Posterior vena cava (tissue), 2 donors: ENCODE data around the gene TNNC1. TPM values are rescaled to one million over a fixed set of nuclear protein-coding genes. Genes with fewer than 3 reads are reported as not detected.

Source experiments
- DNase-seq: peaks from one replicate; pipeline ENCODE4 v3.0.0-alpha.2; 2020; ENCODE audit warnings: low spot score
- intact Hi-C, 2 donors: fragments of 100-400 bp; cut with DNase I; formaldehyde crosslinking; loops; one replicate each; pipeline versions ENCODE4 v1.14.1 to v1.14.2; 2022 to 2023
- long read RNA-seq, 2 donors: library from polyadenylated mRNA; unstranded; transcript quantifications; one replicate each; pipeline ENCODE4 v2.0.0, GENCODE V29; 2020 to 2021
- total RNA-seq, 2 donors: library from RNA; stranded (reverse); fragmentation: NEBNext Ultra II Directional; extraction: Animal tissue kit (Norgen Biotek cat#: 25700); gene quantifications; one replicate each; pipeline ENCODE4 v1.2.1, GENCODE V29; 2021
- donor health status: DM: yes; HTN: yes; CAD: no.
- donor health status: DM: yes; HTN: yes; CAD: no.

The TNNC1 gene
- 1 to 10 TPM; 3.5 to 5.5 TPM for total RNA-seq
- long read RNA-seq, donor 1 = 0 reads
- long read RNA-seq, donor 2 = 0 reads

- intact Hi-C loops = no loop called here
- no peak for DNase-seq
Measured at GRCh38 chr3:52453496-52454249, at the start of gene TNNC1. Gene TNNC1 (minus strand): TSS chr3:52454041. CDS start chr3:52454015, 26 bp downstream.

DNA sequence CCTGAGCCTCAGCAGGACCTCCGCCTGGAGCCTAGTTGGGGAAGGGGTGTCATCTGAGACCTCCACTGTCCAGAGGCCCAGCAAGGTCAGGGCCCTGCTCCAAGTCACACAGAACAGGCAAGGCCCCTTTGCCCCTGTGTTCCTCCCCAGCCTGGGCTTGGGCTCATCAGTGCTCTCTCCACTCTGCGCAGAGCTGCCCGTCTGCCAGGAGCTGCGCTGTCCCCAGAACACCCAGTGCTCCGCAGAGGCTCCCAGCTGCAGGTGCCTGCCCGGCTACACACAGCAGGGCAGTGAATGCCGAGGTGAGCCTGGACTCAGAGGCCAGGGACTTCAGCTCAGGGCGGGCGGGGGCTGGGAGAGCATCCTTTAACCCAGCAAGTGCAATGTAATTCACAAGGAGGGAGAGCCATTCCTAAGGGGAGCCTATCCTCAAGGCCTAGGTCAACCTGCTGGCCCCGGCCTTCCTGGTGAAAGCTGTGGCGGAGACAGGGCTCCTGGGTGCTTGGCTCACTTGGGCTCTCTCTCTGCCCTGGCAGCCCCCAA, 49.0 kb upstream of the TNNC1 start:
- DNase-seq = no peak
- intact Hi-C loops = no loop called here

DNA sequence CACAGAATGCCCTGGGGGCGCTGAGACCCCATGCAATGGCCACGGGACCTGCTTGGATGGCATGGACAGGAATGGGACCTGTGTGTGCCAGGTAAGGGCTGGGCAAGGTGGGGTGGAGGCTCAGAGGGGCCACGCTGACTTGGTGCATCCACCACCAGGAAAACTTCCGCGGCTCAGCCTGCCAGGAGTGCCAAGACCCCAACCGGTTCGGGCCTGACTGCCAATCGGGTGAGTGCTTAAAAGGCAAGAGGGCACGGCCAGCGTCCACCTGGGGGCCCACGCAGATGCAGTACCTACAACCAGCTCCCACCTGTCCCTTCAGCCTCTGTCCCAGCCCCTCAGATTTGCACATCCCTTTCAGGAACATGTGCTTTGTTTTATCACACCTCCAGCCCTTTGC, 48.2 kb upstream of the TNNC1 start:
- intact Hi-C loops = no loop called here
- no peak for DNase-seq

DNA sequence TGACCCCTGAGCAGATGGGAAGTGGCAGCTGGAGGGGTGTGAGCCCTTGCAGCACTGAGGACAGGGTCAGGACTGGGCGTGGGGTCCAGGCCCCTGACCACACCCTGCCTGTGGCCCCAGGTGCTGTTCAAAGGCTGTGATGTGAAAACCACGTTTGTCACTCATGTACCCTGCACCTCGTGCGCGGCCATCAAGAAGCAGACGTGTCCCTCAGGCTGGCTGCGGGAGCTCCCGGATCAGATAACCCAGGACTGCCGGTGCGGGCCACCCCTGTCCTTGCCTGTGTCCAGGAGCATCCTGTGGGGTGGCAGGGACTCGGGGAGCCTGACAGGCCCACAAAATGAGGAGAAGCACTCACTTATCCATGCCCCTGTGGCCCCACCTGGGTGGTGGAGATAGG, 47.2 kb upstream of the TNNC1 start:
- no peak for DNase-seq

DNA sequence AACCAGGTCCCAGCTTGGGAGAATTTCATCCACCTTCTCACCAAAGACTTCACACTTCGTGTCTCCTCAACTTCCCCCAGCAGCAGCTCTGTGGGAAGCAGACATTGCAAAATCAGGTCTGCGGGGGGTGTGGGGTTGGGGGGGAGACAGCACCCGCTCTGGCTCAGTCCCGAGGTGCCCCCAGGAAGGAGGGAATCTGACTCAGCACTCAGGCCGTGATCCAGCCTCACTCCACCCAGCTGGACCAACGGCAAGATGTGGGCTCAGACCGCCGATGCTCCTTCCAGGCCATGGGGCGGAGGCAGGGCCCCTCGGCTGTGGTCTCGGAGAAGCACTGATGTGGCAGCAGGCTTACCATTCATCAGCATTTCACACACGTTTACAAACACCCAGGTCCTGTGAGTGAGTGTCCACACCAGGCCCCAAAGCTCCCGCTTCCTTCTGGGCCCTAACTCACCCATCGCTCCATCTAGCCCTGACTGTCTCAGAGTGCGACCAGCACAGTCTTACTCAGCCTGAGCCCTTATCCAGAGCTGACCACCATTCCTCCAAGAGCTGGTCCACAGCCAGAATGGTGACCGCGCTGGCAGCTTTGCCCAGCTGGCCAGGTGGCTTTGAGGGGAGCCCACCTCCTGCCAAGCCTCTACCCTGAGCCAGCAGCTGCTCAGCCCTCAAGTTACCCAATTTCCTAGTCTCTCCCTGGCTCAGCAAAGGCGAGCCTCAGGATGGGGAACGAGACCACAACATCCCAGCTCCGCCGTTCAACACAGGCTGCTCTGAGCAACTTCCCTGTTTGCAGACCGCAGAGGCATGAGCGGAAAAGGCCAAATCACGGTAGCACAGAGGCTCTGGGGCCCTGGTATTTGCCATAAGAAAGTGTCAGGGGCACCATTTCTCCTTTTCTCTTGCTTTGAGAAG, 44.6 kb upstream of the TNNC1 start:
- peak; percentile 92 for DNase-seq
- intact Hi-C loops = no loop called here

More for the DNA sequence above, 47.2 kb upstream of the TNNC1 start:
- intact Hi-C loops = no loop called here

- intact Hi-C loops = no loop called here
- DNase-seq = no peak
Measured at GRCh38 chr3:52495777-52496602, 42.1 kb upstream of the TNNC1 start.

- DNase-seq = peak; percentile 93
- intact Hi-C loops = no loop called here
Measured at GRCh38 chr3:52494886-52495495, 41.1 kb upstream of the TNNC1 start, which contains the start of gene STAB1. Gene STAB1 (plus strand): TSS chr3:52495338. CDS start chr3:52495414, 76 bp downstream.

DNA sequence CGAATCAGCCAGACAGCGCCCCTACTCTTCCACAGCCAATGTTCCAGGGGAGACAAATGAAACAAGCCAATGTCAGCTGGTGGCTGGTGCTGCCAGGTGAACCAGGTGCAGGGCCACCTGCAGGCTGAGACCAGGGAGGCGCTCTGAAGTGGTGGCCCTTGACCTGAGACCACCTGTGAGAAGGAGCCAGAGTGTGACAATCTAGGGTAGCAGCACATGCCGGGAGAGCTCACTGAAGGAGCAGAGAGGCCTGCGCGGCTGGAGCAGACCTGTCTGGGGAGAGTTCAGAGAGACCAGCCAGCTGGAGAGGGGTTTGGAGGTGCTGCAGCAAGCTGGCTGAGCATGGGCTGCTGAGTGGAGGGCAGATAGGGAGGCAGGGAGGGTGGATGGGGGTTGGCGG, 40.6 kb upstream of the TNNC1 start:
- no peak for DNase-seq
- intact Hi-C loops = no loop called here

DNA sequence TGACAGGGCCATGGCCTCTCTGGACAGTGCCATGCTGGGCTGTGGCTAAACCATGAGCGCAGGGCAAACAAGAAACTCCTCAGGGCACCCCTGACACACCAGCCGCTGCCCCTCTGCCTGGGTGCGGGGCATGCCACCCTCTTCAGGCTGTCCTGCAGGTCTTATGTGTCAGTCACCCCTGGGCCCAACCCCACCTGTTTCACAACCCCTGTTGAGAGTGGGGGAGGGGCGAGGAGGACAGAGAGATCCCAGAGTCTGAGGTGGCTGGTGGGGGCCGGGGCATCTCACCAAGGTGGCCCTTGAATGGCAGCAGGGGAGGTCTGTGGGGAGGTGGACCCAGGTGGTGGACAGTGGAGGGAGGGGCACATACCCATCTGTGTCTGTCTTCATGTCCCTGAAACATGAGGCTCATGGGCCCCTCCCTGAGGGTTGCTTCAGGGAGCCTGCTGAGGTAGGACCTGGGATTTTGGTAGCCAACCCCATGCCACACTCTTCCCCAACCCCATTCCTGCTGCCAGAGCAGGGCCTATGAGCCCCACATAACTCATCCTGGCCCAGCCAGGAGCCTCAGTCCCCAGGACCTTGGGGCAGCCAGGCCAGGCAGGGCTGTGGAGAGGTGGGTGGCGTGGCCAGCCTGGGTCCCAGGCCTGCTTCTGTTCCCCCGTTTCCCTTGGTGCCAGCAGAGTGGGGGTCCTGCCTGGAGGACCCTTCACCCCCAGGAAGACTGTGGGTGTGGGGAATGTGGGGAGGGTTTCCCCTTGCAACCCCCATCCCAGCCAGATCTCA, 39.6 kb upstream of the TNNC1 start:
- intact Hi-C loops = no loop called here
- no peak for DNase-seq

DNA sequence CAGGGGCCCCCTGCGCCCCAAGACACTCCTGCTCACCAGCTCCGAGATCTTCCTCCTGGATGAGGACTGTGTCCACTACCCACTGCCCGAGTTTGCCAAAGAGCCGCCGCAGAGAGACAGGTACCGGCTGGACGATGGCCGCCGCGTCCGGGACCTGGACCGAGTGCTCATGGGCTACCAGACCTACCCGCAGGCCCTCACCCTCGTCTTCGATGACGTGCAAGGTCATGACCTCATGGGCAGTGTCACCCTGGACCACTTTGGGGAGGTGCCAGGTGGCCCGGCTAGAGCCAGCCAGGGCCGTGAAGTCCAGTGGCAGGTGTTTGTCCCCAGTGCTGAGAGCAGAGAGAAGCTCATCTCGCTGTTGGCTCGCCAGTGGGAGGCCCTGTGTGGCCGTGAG, 38.2 kb upstream of the TNNC1 start:
- intact Hi-C loops = no loop called here
- no peak for DNase-seq

DNA sequence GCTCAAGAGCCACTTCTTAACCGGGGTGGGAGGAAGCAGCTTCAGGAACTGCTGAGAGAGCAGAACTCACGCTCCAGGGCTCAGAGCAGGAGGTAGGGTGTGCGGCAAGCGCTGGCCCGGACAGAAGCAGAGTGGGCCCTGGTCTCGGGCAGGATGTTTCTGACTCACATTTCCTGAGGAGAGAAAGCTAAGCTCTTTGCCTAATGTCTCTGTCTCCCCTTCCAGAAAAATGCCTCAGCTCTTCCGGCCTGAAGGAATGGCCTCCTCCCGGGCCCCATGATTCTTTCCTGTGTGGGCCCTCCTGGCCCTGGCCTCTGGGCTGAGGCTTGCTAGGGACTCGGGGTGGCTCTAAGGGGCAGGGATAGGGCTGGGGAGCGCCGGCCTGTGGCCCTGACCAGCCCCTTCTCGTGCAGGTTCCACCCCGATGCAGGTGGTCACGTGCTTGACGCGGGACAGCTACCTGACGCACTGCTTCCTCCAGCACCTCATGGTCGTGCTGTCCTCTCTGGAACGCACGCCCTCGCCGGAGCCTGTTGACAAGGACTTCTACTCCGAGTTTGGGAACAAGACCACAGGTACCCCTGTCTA, 37.2 kb upstream of the TNNC1 start:
- no peak for DNase-seq
- intact Hi-C loops = no loop called here

DNA sequence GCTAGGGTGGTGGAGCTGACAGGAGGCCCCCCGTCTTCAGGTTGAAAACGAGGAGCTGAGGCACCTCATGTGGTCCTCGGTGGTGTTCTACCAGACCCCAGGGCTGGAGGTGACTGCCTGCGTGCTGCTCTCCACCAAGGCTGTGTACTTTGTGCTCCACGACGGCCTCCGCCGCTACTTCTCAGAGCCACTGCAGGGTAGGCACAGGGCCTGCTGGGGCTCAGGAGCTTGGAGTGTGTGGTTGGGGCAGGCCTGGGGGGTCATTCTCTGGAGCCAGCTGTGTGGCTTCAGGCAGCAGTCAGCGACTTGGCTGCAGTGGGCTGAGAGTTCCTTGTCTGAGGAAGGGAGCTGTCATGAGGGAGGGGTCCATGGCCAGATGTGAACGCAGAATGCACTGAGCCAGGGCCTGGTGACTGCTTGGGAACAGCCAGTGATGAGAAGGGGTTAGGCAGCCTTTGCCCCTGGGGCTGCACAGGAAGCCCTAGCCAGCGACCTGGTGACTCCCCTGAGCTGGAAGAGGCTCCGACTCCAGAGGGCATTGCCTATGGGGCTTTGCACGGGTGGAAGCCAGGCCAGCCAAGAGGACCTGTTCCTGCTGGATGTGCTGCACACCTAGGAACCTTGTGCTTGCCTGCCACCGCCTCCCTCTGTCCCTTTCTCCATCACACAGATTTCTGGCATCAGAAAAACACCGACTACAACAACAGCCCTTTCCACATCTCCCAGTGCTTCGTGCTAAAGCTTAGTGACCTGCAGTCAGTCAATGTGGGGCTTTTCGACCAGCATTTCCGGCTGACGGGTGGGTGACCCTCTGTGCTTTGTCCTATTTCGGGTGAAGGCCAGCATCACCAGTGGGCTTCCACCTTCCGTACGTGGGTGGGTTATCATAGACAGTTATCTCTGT, 36.4 kb upstream of the TNNC1 start:
- intact Hi-C loops = no loop called here
- DNase-seq = no peak

GRCh38 chr3:52489453-52489852, 35.6 kb upstream of the TNNC1 start:
- DNase-seq = no peak
- intact Hi-C loops = no loop called here

- intact Hi-C loops = no loop called here
- DNase-seq = no peak
Measured at GRCh38 chr3:52488746-52489145, 34.9 kb upstream of the TNNC1 start.

DNA sequence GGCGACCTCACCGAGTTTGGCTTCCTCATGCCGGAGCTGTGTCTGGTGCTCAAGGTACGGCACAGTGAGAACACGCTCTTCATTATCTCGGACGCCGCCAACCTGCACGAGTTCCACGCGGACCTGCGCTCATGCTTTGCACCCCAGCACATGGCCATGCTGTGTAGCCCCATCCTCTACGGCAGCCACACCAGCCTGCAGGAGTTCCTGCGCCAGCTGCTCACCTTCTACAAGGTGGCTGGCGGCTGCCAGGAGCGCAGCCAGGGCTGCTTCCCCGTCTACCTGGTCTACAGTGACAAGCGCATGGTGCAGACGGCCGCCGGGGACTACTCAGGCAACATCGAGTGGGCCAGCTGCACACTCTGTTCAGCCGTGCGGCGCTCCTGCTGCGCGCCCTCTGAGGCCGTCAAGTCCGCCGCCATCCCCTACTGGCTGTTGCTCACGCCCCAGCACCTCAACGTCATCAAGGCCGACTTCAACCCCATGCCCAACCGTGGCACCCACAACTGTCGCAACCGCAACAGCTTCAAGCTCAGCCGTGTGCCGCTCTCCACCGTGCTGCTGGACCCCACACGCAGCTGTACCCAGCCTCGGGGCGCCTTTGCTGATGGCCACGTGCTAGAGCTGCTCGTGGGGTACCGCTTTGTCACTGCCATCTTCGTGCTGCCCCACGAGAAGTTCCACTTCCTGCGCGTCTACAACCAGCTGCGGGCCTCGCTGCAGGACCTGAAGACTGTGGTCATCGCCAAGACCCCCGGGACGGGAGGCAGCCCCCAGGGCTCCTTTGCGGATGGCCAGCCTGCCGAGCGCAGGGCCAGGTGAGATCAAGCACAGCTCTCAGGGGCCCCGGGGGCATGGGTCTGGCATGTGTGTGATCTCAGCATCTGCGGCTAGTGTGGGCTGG, 34.2 kb upstream of the TNNC1 start:
- no peak for DNase-seq
- intact Hi-C loops = no loop called here
